Activated B cell treated with CpG ODN at 0.5 μM for 24 hours (primary cell): ENCODE measurements around the gene UTP25. TPM values are rescaled to one million over a fixed set of nuclear protein-coding genes. Genes with fewer than 3 reads are reported as not detected.

Experiments
- ATAC-seq: fragments of 200-7000 bp; cut with Tn5 transposase; one replicate; pipeline ENCODE4 v1.10.0; 2021; ENCODE audit warnings: low read depth, mild to moderate bottlenecking, moderate library complexity
- CTCF ChIA-PET: fragments of 350-600 bp; sonication (Branson Sonifier 250); formaldehyde crosslinking; loops from one replicate; lab custom pipeline; 2021; ENCODE audit warnings: antibody characterized with exemption; lab: Charles Lee
- POLR2A ChIA-PET: fragments of 350-600 bp; sonication (Branson Sonifier 250); formaldehyde crosslinking; loops from one replicate; lab custom pipeline; 2021; ENCODE audit warnings: antibody characterized with exemption; lab: Charles Lee
- DNase-seq: peaks from one replicate; pipeline ENCODE4 v3.0.0; 2022
- H3K27ac Mint-ChIP-seq: one replicate; pipeline ENCODE4 v1.8.0; 2020; ENCODE audit warnings: mixed read lengths
- H3K27me3 Mint-ChIP-seq: one replicate; pipeline ENCODE4 v1.8.0; 2021; ENCODE audit warnings: mixed read lengths
- H3K36me3 Mint-ChIP-seq: one replicate; pipeline ENCODE4 v1.8.0; 2021; ENCODE audit warnings: low read depth, mixed read lengths
- H3K4me1 Mint-ChIP-seq: one replicate; pipeline ENCODE4 v1.8.0; 2021; ENCODE audit warnings: mixed read lengths
- H3K4me3 Mint-ChIP-seq: one replicate; pipeline ENCODE4 v1.8.0; 2020; ENCODE audit warnings: mild to moderate bottlenecking, mixed read lengths
- H3K9me3 Mint-ChIP-seq: one replicate; pipeline ENCODE4 v1.8.0; 2020; ENCODE audit warnings: mixed read lengths
- intact Hi-C: fragments of 100-400 bp; cut with micrococcal nuclease; formaldehyde crosslinking; loops from one replicate; pipeline ENCODE4 v1.15.1; 2024
- total RNA-seq: library from RNA; stranded (reverse); gene quantifications from 2 replicates; pipeline ENCODE4 v1.2.3, GENCODE V29; 2022
- TF ChIP-seq, protein P1 (sequence below): fragments of 200-600 bp; IDR thresholded peaks from one replicate; pipeline ENCODE4 v1.8.0; 2022; ENCODE audit warnings: antibody characterized with exemption, mild to moderate bottlenecking

Gene UTP25
- total RNA-seq, 1 donor from 2014 or later = 15.4 TPM

DNA sequence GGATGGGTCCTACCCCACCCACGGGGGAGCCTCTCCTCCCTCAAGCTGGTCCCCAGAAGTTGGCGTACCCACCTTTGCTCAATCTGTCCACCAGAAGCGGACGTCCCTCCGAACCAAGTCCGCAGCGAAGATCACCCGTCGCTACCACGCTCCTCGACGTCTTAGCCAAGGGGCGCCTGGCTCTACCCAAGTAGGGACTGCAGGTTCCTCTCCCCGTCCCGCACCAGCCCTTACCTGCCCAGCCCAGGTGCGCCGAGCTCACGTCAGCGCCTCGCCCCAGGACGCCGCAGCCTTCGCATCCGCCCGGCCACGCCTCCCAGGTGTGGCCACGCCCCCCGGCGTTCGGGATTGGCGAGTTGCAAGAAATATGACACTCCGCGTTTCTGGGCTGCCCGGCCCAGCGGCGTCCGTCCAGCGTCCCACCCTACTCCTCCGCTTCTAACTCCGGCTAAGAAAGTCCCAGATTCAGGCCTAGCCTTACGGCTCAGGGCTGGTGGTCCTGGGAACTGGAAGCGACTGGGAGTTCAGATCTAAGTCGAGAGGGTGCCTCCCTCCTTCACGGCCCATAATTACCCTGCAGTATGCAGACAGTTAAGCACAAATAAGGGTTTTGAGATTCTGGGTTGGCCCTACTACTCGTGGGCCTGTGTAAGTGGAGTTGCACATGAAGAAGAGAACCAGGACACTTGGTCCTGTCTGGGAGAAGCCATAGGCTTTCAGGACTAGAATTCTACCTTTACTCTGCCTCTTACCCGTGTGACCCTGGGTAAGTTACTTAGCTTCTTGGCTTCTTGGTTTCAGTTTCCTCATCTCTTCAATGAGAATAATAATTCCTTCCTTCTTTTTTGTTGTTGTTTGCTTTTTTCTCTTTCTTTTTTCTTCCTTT lies 21.7 kb upstream of the UTP25 start, which contains the start of gene IRF6:
Gene IRF6, minus strand, starts transcription at position 268 of the 886 bp plus-strand sequence. CDS start 4,729 bp downstream, outside the sequence.
- intact Hi-C loops = loop anchor here (1.0 kb wide), 3 partner anchors 21 to 38 kb away; partner anchors contain the start of genes C1orf74 and UTP25
- Mint-ChIP-seq H3K9me3 (no peaks in the 10 kb centered on the region), H3K27ac (peak within 1 kb of the TSS; percentile 81), H3K4me3 (peak within 1 kb of the TSS; percentile 96), H3K4me1 (peaks cover 7% of the 10 kb centered on the region), H3K36me3 (peaks cover 1% of the 10 kb centered on the region), H3K27me3 (peaks cover 21% of the 10 kb centered on the region)
- DNase-seq = peak; percentile 69
- POLR2A ChIA-PET = interaction anchor here (0.6 to 1.3 kb wide), 4 partner anchors 32 to 1589 kb away, joined by 3 to 7 read pairs (median 4); no protein-coding TSS in a partner anchor
- CTCF ChIA-PET = interaction anchor here (2.4 kb wide), 1 partner anchor 17 kb away, joined by 8 read pairs; no protein-coding TSS in a partner anchor
- peak; percentile 94 for ATAC-seq
- TF ChIP-seq, protein P1, sequence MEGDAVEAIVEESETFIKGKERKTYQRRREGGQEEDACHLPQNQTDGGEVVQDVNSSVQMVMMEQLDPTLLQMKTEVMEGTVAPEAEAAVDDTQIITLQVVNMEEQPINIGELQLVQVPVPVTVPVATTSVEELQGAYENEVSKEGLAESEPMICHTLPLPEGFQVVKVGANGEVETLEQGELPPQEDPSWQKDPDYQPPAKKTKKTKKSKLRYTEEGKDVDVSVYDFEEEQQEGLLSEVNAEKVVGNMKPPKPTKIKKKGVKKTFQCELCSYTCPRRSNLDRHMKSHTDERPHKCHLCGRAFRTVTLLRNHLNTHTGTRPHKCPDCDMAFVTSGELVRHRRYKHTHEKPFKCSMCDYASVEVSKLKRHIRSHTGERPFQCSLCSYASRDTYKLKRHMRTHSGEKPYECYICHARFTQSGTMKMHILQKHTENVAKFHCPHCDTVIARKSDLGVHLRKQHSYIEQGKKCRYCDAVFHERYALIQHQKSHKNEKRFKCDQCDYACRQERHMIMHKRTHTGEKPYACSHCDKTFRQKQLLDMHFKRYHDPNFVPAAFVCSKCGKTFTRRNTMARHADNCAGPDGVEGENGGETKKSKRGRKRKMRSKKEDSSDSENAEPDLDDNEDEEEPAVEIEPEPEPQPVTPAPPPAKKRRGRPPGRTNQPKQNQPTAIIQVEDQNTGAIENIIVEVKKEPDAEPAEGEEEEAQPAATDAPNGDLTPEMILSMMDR = no peak

DNA sequence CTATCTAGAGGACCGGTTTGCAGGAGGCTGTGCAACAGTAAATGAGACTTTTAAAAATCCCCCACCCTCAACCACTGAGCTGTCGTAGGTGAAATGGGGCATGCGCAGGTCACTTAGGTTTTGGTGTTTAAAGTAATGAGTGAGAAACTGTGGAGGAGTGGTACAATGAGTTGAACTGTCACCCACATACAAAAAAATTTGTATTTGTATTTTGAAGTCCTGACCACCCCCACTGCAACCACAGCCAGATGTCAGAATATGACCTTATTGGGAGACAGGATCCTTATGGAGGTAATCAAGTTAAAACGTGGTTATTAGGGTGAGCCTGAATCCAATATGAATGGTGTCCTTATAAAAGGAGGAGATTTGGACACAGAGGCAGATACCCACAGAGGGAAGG lies 20.3 kb upstream of the UTP25 start:
- ChIA-PET POLR2A (interaction anchor here (0.5 to 1.2 kb wide), 2 partner anchors 38 to 498 kb away, joined by 3 to 5 read pairs; no protein-coding TSS in a partner anchor), CTCF (interaction anchor here (1.9 kb wide), 1 partner anchor 16 kb away, joined by 11 read pairs; no protein-coding TSS in a partner anchor)
- no peak for ATAC-seq
- Mint-ChIP-seq H3K4me1 (peaks cover 7% of the 10 kb centered on the region), H3K27me3 (peaks cover 13% of the 10 kb centered on the region), H3K27ac (no peak overlapping the region), H3K36me3 (peaks cover 1% of the 10 kb centered on the region), H3K4me3 (no peak overlapping the region), H3K9me3 (no peaks in the 10 kb centered on the region)
- intact Hi-C loops = no loop called here
- no peak for DNase-seq
- TF ChIP-seq, protein P1 = no peak

DNA sequence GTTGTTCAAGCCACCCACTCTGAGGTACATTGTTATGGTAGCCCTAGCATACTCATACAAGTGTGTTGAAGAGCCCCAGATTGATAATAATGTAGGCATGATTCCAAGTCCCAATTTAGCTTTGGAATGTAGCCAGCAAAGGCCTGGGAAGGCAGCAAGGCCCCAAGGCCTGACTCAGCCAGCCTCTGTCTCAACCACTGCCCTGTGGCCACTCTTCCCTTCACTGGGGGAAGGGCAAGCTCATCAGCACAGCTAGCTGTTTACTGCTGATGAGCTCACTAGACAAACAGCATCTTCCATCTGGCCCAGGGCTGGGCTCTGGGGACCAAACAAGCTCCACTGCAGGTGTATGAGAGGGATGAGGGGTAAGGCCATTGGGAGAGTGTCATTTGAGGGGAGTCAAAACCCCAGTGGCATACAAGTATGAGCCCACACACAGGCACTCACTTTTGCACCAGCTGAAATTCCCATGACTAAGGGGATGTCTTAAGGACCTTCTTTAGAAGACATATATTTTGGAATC lies 19.7 kb upstream of the UTP25 start:
- Mint-ChIP-seq H3K4me3 (no peak overlapping the region), H3K27ac (no peak overlapping the region), H3K36me3 (peaks cover 1% of the 10 kb centered on the region), H3K9me3 (no peaks in the 10 kb centered on the region), H3K4me1 (peaks cover 7% of the 10 kb centered on the region), H3K27me3 (peaks cover 11% of the 10 kb centered on the region)
- ATAC-seq = no peak
- no peak for DNase-seq
- intact Hi-C loops = no loop called here
- POLR2A ChIA-PET = interaction anchor here (1.2 kb wide), 1 partner anchor 38 kb away, joined by 5 read pairs; no protein-coding TSS in a partner anchor
- TF ChIP-seq, protein P1 = no peak
- CTCF ChIA-PET = interaction anchor here (1.9 kb wide), 1 partner anchor 15 kb away, joined by 11 read pairs; no protein-coding TSS in a partner anchor

DNA sequence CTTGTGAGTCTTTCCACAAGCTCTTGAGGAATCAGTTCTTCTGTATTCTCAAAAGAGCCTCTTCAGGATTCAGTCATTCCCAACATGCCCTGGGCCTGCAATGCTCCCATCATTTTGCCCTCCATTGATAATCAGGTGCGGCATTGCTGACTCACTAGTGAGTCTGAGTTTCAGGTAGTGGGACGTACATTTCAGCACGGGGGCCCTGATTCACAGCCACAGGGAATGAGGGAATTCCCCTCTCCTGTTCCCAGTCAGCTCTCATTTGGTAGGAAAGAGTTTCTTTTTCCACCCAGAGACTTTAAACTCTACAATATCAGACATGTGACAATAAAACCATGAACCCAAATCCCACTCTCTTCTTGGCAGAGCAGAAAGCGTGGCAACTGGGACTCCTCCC lies 18.2 kb upstream of the UTP25 start:
- Mint-ChIP-seq H3K9me3 (no peaks in the 10 kb centered on the region), H3K4me1 (peaks cover 7% of the 10 kb centered on the region), H3K36me3 (peaks cover 1% of the 10 kb centered on the region), H3K4me3 (no peak overlapping the region), H3K27ac (no peak overlapping the region), H3K27me3 (peaks cover 6% of the 10 kb centered on the region)
- ATAC-seq (no peak), DNase-seq (no peak)
- CTCF ChIA-PET = no interaction called here
- TF ChIP-seq, protein P1 = no peak
- intact Hi-C loops = no loop called here
- POLR2A ChIA-PET = no interaction called here
